Neuronal stem cell (in vitro differentiated cells): ENCODE results near the gene ORC4.
A peak's percentile ranks its signal among the peaks of the same experiment; 100 is the strongest.

Experiments
- DNase-seq: peaks from one replicate; pipeline ENCODE4 v3.0.0-alpha.2; 2013; ENCODE audit warnings: low spot score
- H2AFZ ChIP-seq: one replicate; pipeline ENCODE4 v1.6.1; 2013; ENCODE audit warnings: mild to moderate bottlenecking, low read length, inconsistent platforms
- H2AK5ac ChIP-seq: 2 replicates; pipeline ENCODE4 v1.6.1; 2013; ENCODE audit warnings: low read depth, mild to moderate bottlenecking, inconsistent platforms, low read length, moderate library complexity, mixed read lengths
- H2BK120ac ChIP-seq: 2 replicates; pipeline ENCODE4 v1.6.1; 2013; ENCODE audit warnings: low read depth, mild to moderate bottlenecking, inconsistent platforms, low read length, moderate library complexity, mixed read lengths
- H2BK12ac ChIP-seq: one replicate; pipeline ENCODE4 v1.6.1; 2013; ENCODE audit warnings: low read length, inconsistent platforms
- H2BK15ac ChIP-seq: 2 replicates; pipeline ENCODE4 v1.6.1; 2013; ENCODE audit warnings: mild to moderate bottlenecking, low read length, inconsistent platforms, mixed read lengths
- H2BK5ac ChIP-seq: one replicate; pipeline ENCODE4 v1.6.1; 2013; ENCODE audit warnings: inconsistent platforms, mild to moderate bottlenecking, low read length, moderate library complexity
- H3K14ac ChIP-seq: one replicate; pipeline ENCODE4 v1.6.1; 2013; ENCODE audit warnings: low read length, inconsistent platforms
- H3K18ac ChIP-seq: 2 replicates; pipeline ENCODE4 v1.6.1; 2013; ENCODE audit warnings: low read length, inconsistent platforms
- H3K23ac ChIP-seq: 2 replicates; pipeline ENCODE4 v1.6.1; 2013; ENCODE audit warnings: low read depth, mild to moderate bottlenecking, mixed read lengths, low read length, inconsistent platforms; ENCODE audit not compliant: poor library complexity
- H3K27ac ChIP-seq: replicated peaks from 3 replicates; pipeline ENCODE4 v1.5.1; 2013; ENCODE audit warnings: low read length, inconsistent platforms
- H3K27me3 ChIP-seq, 3 experiments: 2 replicates each; pipeline ENCODE4 v1.6.1; 2013; ENCODE audit warnings: low read length in 3 of 3, mild to moderate bottlenecking in 2 of 3, inconsistent platforms in 1 of 3, low read depth in 1 of 3, mixed read lengths in 1 of 3, moderate library complexity in 1 of 3; ENCODE audit not compliant: control insufficient read depth in 3 of 3, insufficient read depth in 3 of 3
- H3K36me3 ChIP-seq, 2 donors: replicated peaks in 1 of 2; 2 replicates each; pipeline ENCODE4 v1.6.1; 2013; ENCODE audit warnings: low read length in 2 of 2; ENCODE audit not compliant: control insufficient read depth in 2 of 2, insufficient read depth in 2 of 2
- H3K4ac ChIP-seq: 2 replicates; pipeline ENCODE4 v1.6.1; 2013; ENCODE audit warnings: inconsistent platforms, mild to moderate bottlenecking, low read length, moderate library complexity
- H3K4me1 ChIP-seq, 2 donors: 1 replicate in 1 of 2; 2 replicates in 1 of 2; pipeline ENCODE4 v1.6.1; 2013; ENCODE audit warnings: low read length in 2 of 2, low read depth in 1 of 2; ENCODE audit not compliant: control insufficient read depth in 2 of 2, insufficient read depth in 1 of 2
- H3K4me2 ChIP-seq: one replicate; pipeline ENCODE4 v1.6.1; 2013; ENCODE audit warnings: mild to moderate bottlenecking, low read length, inconsistent platforms; ENCODE audit not compliant: insufficient read depth, poor library complexity, severe bottlenecking
- H3K4me3 ChIP-seq, 2 donors: 2 replicates each; pipeline ENCODE4 v1.5.1; 2013; ENCODE audit warnings: low read length in 2 of 2, mild to moderate bottlenecking in 2 of 2, inconsistent platforms in 1 of 2, moderate library complexity in 1 of 2
- H3K79me1 ChIP-seq: one replicate; pipeline ENCODE4 v1.6.1; 2013; ENCODE audit warnings: low read depth, mild to moderate bottlenecking, inconsistent platforms, low read length, moderate library complexity
- H3K9ac ChIP-seq: one replicate; pipeline ENCODE4 v1.6.1; 2013; ENCODE audit warnings: mild to moderate bottlenecking, low read depth, low read length, inconsistent platforms; ENCODE audit not compliant: poor library complexity
- H3K9me3 ChIP-seq, 2 donors: replicated peaks in 1 of 2; 2 replicates each; pipeline versions ENCODE3 to v1.6.1; 2013; ENCODE audit warnings: low read length in 2 of 2, mild to moderate bottlenecking in 2 of 2, inconsistent platforms in 1 of 2, low read depth in 1 of 2, mixed read lengths in 1 of 2, moderate library complexity in 1 of 2; ENCODE audit not compliant: control insufficient read depth in 2 of 2, insufficient read depth in 1 of 2
- H4K8ac ChIP-seq: one replicate; pipeline ENCODE4 v1.6.1; 2013; ENCODE audit warnings: low read depth, mild to moderate bottlenecking, inconsistent platforms, low read length, moderate library complexity
- H4K91ac ChIP-seq: one replicate; pipeline ENCODE4 v1.6.1; 2013; ENCODE audit warnings: low read length, low read depth, mild to moderate bottlenecking, inconsistent platforms; ENCODE audit not compliant: poor library complexity
- WGBS, 2 donors: extraction: QIAGEN DNeasy Blood & Tissue Kit; methylation state at CpG; one replicate each; pipeline ENCODE4 v1.1.7; 2013; ENCODE audit warnings: missing lambda C conversion rate in 2 of 2, mixed read lengths in 1 of 2; ENCODE audit not compliant: insufficient read length in 2 of 2, insufficient replicate concordance in 1 of 2; ENCODE audit errors: extremely low coverage in 2 of 2; 5-methylcytosine and 5-hydroxymethylcytosine counted together

The ORC4 gene

GRCh38 chr2:148021886-148022285, 1.3 kb upstream of the ORC4 start:
- peaks cover 1% of the 10 kb centered on the region for H3K79me1 ChIP-seq
- H3K14ac ChIP-seq: no peak overlapping the region
- no peak overlapping the region for H2BK15ac ChIP-seq
- peaks cover 0 to 2% of the 10 kb centered on the region in 2 donors for H3K4me1 ChIP-seq
- H3K36me3 ChIP-seq: peaks cover 0 to 4% of the 10 kb centered on the region in 2 donors
- no peak overlapping the region for H4K91ac ChIP-seq
- no peak overlapping the region for H4K8ac ChIP-seq
- H3K9ac ChIP-seq: no peak overlapping the region
- no peak overlapping the region for H2BK5ac ChIP-seq
- peak overlapping the region; percentile 77 to 91 for H3K4me3 ChIP-seq
- H3K18ac ChIP-seq: no peak overlapping the region
- H3K9me3 ChIP-seq: no peaks in the 10 kb centered on the region
- peak overlapping the region; percentile 88 for H3K27ac ChIP-seq
- peak overlapping the region; percentile 70 for H3K4me2 ChIP-seq
- no peaks in the 10 kb centered on the region for H3K27me3 ChIP-seq
- no CpG with 5 or more reads among the region's 3 CpGs for WGBS, 2 donors
- H2AK5ac ChIP-seq: no peak overlapping the region
- peak overlapping the region; percentile 90 for H2AFZ ChIP-seq
- no peak overlapping the region for H2BK12ac ChIP-seq
- no peak overlapping the region for H3K23ac ChIP-seq
- no peak overlapping the region for H3K4ac ChIP-seq
- DNase-seq: peak; percentile 5
- no peak overlapping the region for H2BK120ac ChIP-seq

- no peak within 1 kb of the TSS for H3K4ac ChIP-seq
- H3K9me3 ChIP-seq: peaks cover 0 to 3% of the 10 kb centered on the region in 2 donors
- peak within 1 kb of the TSS; percentile 70 for H3K4me2 ChIP-seq
- no peak within 1 kb of the TSS for H4K91ac ChIP-seq
- H2BK120ac ChIP-seq: no peak within 1 kb of the TSS
- no peak within 1 kb of the TSS for H2BK15ac ChIP-seq
- H3K27me3 ChIP-seq: no peaks in the 10 kb centered on the region
- peaks cover 2 to 5% of the 10 kb centered on the region in 2 donors for H3K36me3 ChIP-seq
- H2BK5ac ChIP-seq: no peak within 1 kb of the TSS
- peak within 1 kb of the TSS; percentile 85 for H3K23ac ChIP-seq
- WGBS, 2 donors: no CpG with 5 or more reads among the region's 11 CpGs
- H4K8ac ChIP-seq: no peak within 1 kb of the TSS
- H3K4me1 ChIP-seq: peaks cover 0 to 2% of the 10 kb centered on the region in 2 donors
- H3K4me3 ChIP-seq: peak within 1 kb of the TSS; percentile 77 to 94
- H3K18ac ChIP-seq: peak within 1 kb of the TSS; percentile 84
- peaks cover 1% of the 10 kb centered on the region for H3K79me1 ChIP-seq
- no peak within 1 kb of the TSS for H2BK12ac ChIP-seq
- H2AFZ ChIP-seq: peak within 1 kb of the TSS; percentile 92
- H3K9ac ChIP-seq: peak within 1 kb of the TSS; percentile 97
- H3K14ac ChIP-seq: peak within 1 kb of the TSS; percentile 58
- DNase-seq: no peak
- peak within 1 kb of the TSS; percentile 88 for H3K27ac ChIP-seq
- no peak within 1 kb of the TSS for H2AK5ac ChIP-seq
These were observed 723 bp upstream of the ORC4 start, which contains the start of gene MBD5 for GRCh38 chr2:148021059-148021861. Gene MBD5 (plus strand): TSS chr2:148021091.

GRCh38 chr2:148014616-148015015, 5.9 kb downstream of the ORC4 start:
- Histone ChIP-seq H3K14ac (no peak overlapping the region), H3K27me3 (no peaks in the 10 kb centered on the region), H2AK5ac (no peak overlapping the region), H3K23ac (no peak overlapping the region), H2BK120ac (no peak overlapping the region), H3K27ac (no peak overlapping the region), H3K9ac (no peak overlapping the region), H2AFZ (no peak overlapping the region), H3K18ac (no peak overlapping the region), H3K9me3 (peaks cover 0 to 21% of the 10 kb centered on the region in 2 donors), H3K4me3 (no peak overlapping the region), H3K79me1 (peaks cover 1% of the 10 kb centered on the region), H4K91ac (no peak overlapping the region), H3K36me3 (peaks cover 3 to 13% of the 10 kb centered on the region in 2 donors), H2BK5ac (no peak overlapping the region), H3K4me2 (no peak overlapping the region), H2BK15ac (no peak overlapping the region), H3K4ac (no peak overlapping the region), H2BK12ac (no peak overlapping the region), H3K4me1 (peaks cover 0 to 2% of the 10 kb centered on the region in 2 donors), H4K8ac (no peak overlapping the region)
- no peak for DNase-seq
- WGBS, 2 donors: no CpG with 5 or more reads among the region's 5 CpGs

DNA sequence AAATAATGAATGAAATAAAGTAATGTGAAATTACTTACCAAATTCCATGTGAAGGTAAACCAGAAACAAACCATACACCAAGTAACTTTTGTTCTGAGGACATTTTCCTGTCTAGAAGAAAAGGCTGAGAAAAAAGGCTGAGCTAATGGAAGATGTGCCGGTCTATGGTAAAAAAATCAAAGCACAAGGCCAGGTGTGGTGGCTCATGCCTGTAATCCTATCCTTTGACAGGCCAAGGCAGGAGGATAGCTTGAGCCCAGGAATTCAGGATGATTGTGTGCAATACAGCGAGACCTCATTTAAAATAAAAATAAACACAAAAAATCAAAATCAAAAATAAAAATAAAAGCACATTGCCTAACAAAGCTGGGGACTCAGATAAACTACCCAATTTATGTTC, 6.7 kb downstream of the ORC4 start:
- Histone ChIP-seq H2BK12ac (no peak overlapping the region), H3K4me3 (no peak overlapping the region), H3K27ac (no peak overlapping the region), H3K27me3 (no peaks in the 10 kb centered on the region), H3K9me3 (peaks cover 0 to 23% of the 10 kb centered on the region in 2 donors), H4K8ac (no peak overlapping the region), H4K91ac (no peak overlapping the region), H3K23ac (no peak overlapping the region), H2BK15ac (no peak overlapping the region), H3K14ac (no peak overlapping the region), H3K18ac (no peak overlapping the region), H2BK120ac (no peak overlapping the region), H2AK5ac (no peak overlapping the region), H3K9ac (no peak overlapping the region), H3K36me3 (peaks cover 3 to 13% of the 10 kb centered on the region in 2 donors), H3K4ac (no peak overlapping the region), H2AFZ (no peak overlapping the region), H3K79me1 (peaks cover 1% of the 10 kb centered on the region), H3K4me2 (no peak overlapping the region), H2BK5ac (no peak overlapping the region), H3K4me1 (no peaks in the 10 kb centered on the region)
- WGBS, 2 donors: no CpG with 5 or more reads among the region's 2 CpGs
- no peak for DNase-seq
